Thyroid gland (tissue), 4 donors: ENCODE results near the gene DDX3Y.

ENCODE experiments used
- CTCF ChIP-seq, 6 experiments: fragments of 200-600 bp in 3 of 6; fragments of 450-650 bp in 3 of 6; sonication (generic) in 3 of 6; IDR thresholded peaks; one replicate each; pipeline ENCODE4 v1.5.1; 2016 to 2019; ENCODE audit warnings: antibody characterized with exemption in 6 of 6, mild to moderate bottlenecking in 2 of 6, inconsistent platforms in 1 of 6, moderate library complexity in 1 of 6
- POLR2A ChIP-seq, 2 donors: fragments of 450-650 bp; IDR thresholded peaks; one replicate each; pipeline ENCODE4 v1.6.1; 2017; ENCODE audit warnings: antibody characterized with exemption in 2 of 2, mild to moderate bottlenecking in 2 of 2, moderate library complexity in 1 of 2

- TF ChIP-seq CTCF (IDR thresholded peaks at IDR 0.05) (no peak), POLR2A (IDR thresholded peaks at IDR 0.05) (no peak)
Measured at GRCh38 chrY:12898604-12899003, 6.1 kb upstream of the DDX3Y start.
